ENCODE data around the gene CLHC1.
"Not testable (repeated sequence)": the region's sequence is repeated elsewhere in the genome, so short reads cannot be mapped to it uniquely, and the experiment has no call there.

The CLHC1 gene

DNA sequence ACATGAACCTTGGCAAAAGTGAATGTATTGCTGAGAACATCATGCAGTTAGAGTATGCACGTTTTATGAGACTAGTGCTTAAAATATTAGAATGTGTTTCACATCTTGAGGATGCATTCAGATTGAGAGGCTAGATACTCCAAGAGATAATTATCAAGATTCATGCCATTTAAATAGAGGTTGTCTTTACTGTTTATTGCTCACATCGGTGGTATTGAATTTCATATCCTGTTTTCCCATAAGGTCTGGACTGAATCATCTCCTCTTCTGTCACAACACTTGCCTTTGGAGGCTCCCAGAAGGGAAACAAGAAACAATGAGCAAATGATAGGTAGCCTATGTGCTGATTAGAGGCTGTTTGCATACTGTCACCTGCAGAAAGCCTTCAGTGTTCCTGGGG is 83.8 kb downstream of the CLHC1 start:
- no peak overlapping the region for H3K4me3 ChIP-seq (ENCODE audit: low read depth, low read length)
- DNase-seq (ENCODE audit: low read depth): peak; percentile 85
- TF ChIP-seq CTCF (conservative IDR thresholded peaks at IDR 0.05; ENCODE audit: low read depth, low read length): no peak

GRCh38 chr2:55147531-55147930 is 84.6 kb downstream of the CLHC1 start:
- H3K4me3 ChIP-seq (ENCODE audit: low read depth, low read length): no peak overlapping the region
- TF ChIP-seq CTCF (conservative IDR thresholded peaks at IDR 0.05; ENCODE audit: low read depth, low read length): no peak
- DNase-seq (ENCODE audit: low read depth): no peak

GRCh38 chr2:55147041-55147440 is 85.1 kb downstream of the CLHC1 start:
- no peak for DNase-seq (ENCODE audit: low read depth)
- no peak for TF ChIP-seq CTCF (conservative IDR thresholded peaks at IDR 0.05; ENCODE audit: low read depth, low read length)
- H3K4me3 ChIP-seq (ENCODE audit: low read depth, low read length): no peak overlapping the region

GRCh38 chr2:55146263-55146662 is 85.8 kb downstream of the CLHC1 start:
- no peak overlapping the region for H3K4me3 ChIP-seq (ENCODE audit: low read depth, low read length)
- no peak for TF ChIP-seq CTCF (conservative IDR thresholded peaks at IDR 0.05; ENCODE audit: low read depth, low read length)
- no peak for DNase-seq (ENCODE audit: low read depth)

GRCh38 chr2:55144922-55145820 is 86.9 kb downstream of the CLHC1 start:
- TF ChIP-seq CTCF (conservative IDR thresholded peaks at IDR 0.05; ENCODE audit: low read depth, low read length): no peak
- H3K4me3 ChIP-seq (ENCODE audit: low read depth, low read length): no peak overlapping the region
- DNase-seq (ENCODE audit: low read depth): no peak

- H3K4me3 ChIP-seq (ENCODE audit: low read depth, low read length); DNase-seq (ENCODE audit: low read depth): not testable (repeated sequence)
Measured at GRCh38 chr2:55143706-55144105, 88.4 kb downstream of the CLHC1 start.

DNA sequence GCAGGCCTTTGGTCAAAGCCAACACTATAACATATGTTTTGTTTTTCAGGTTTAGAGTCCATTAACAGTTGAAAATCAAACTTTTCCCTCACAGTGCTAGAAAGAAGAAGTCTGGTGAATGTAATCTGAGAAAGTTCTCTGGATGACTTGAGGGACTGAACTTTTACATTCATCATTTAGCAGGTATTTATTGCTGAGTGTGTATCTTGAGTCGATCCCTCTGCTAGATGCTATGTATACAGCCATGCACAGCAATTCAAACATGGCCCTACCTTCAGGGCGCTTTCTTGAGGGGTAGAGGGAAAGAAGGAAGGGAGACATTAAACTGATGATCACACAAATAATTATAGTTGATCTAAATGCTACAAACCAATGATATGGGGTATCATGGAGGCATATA is 89.6 kb downstream of the CLHC1 start:
- TF ChIP-seq CTCF (conservative IDR thresholded peaks at IDR 0.05; ENCODE audit: low read depth, low read length): no peak
- DNase-seq (ENCODE audit: low read depth): no peak
- no peak overlapping the region for H3K4me3 ChIP-seq (ENCODE audit: low read depth, low read length)

All from choroid plexus epithelial cell (primary cell).